CD8-positive, alpha-beta memory T cell (primary cell): ENCODE data around the gene AICDA. TPM values are rescaled to one million over a fixed set of nuclear protein-coding genes. Genes with fewer than 3 reads are reported as not detected.
"Not testable (repeated sequence)": the region's sequence is repeated elsewhere in the genome, so short reads cannot be mapped to it uniquely, and the experiment has no call there.

ENCODE experiments used
- CTCF ChIA-PET: fragments of 350-600 bp; sonication (Branson Sonifier 250); formaldehyde crosslinking; loops from one replicate; lab custom pipeline; 2021; ENCODE audit warnings: antibody characterized with exemption; lab: Charles Lee
- POLR2A ChIA-PET: fragments of 350-600 bp; sonication (Branson Sonifier 250); formaldehyde crosslinking; loops from one replicate; lab custom pipeline; 2021; ENCODE audit warnings: antibody characterized with exemption; lab: Charles Lee
- DNase-seq, 5 donors: peaks; one replicate each; pipeline versions ENCODE4 v3.0.0 to v3.0.0-alpha.2; 2020 to 2022; ENCODE audit warnings: mixed read lengths in 1 of 5
- H3K27ac ChIP-seq: one replicate; pipeline ENCODE4 v1.7.0; 2013; ENCODE audit warnings: low read depth, mild to moderate bottlenecking, low read length, moderate library complexity
- H3K27me3 ChIP-seq: 2 replicates; pipeline ENCODE4 v1.7.0; 2013; ENCODE audit warnings: low read length, mild to moderate bottlenecking; ENCODE audit not compliant: insufficient read depth, poor library complexity, severe bottlenecking
- H3K36me3 ChIP-seq: 2 replicates; pipeline ENCODE4 v1.7.0; 2013; ENCODE audit warnings: mild to moderate bottlenecking, low read length, moderate library complexity; ENCODE audit not compliant: insufficient read depth
- H3K4me1 ChIP-seq: 2 replicates; pipeline ENCODE4 v1.7.0; 2013; ENCODE audit warnings: mild to moderate bottlenecking, low read length, moderate library complexity; ENCODE audit not compliant: insufficient read depth
- H3K4me3 ChIP-seq: 2 replicates; pipeline ENCODE4 v1.7.0; 2013; ENCODE audit warnings: mild to moderate bottlenecking, low read length
- H3K9me3 ChIP-seq: 2 replicates; pipeline ENCODE4 v1.7.0; 2013; ENCODE audit warnings: mild to moderate bottlenecking, low read length
- H3K27ac Mint-ChIP-seq, 8 donors: one replicate each; pipeline ENCODE4 v1.8.0; 2020 to 2021; ENCODE audit warnings: mixed read lengths in 8 of 8, mild to moderate bottlenecking in 6 of 8, inconsistent platforms in 3 of 8, moderate library complexity in 3 of 8
- H3K27me3 Mint-ChIP-seq, 2 donors: one replicate each; pipeline ENCODE4 v1.8.0; 2020 to 2021; ENCODE audit warnings: mixed read lengths in 2 of 2, mild to moderate bottlenecking in 1 of 2, moderate library complexity in 1 of 2
- H3K36me3 Mint-ChIP-seq, 3 donors: one replicate each; pipeline ENCODE4 v1.8.0; 2020 to 2021; ENCODE audit warnings: mixed read lengths in 3 of 3, inconsistent platforms in 1 of 3, mild to moderate bottlenecking in 1 of 3
- H3K4me1 Mint-ChIP-seq, 3 donors: one replicate each; pipeline ENCODE4 v1.8.0; 2020 to 2021; ENCODE audit warnings: mixed read lengths in 3 of 3, inconsistent platforms in 1 of 3, mild to moderate bottlenecking in 1 of 3
- H3K4me3 Mint-ChIP-seq, 7 donors: one replicate each; pipeline ENCODE4 v1.8.0; 2020 to 2021; ENCODE audit warnings: mixed read lengths in 7 of 7, mild to moderate bottlenecking in 6 of 7, moderate library complexity in 4 of 7, inconsistent platforms in 2 of 7
- H3K9me3 Mint-ChIP-seq, 5 donors: one replicate each; pipeline ENCODE4 v1.8.0; 2020 to 2022; ENCODE audit warnings: mixed read lengths in 5 of 5, mild to moderate bottlenecking in 3 of 5, moderate library complexity in 2 of 5, inconsistent platforms in 1 of 5
- polyA plus RNA-seq: library from polyadenylated mRNA; unstranded; fragments of 300-500 nt; fragmentation: Illumina TruSeq; gene quantifications from one replicate; pipeline ENCODE4 v1.2.3, GENCODE V29; 2021
- total RNA-seq, 2 experiments: library from RNA; stranded (reverse); gene quantifications; one replicate each; pipeline ENCODE4 v1.2.3, GENCODE V29; 2021

AICDA gene
- total and polyA plus RNA-seq, 3 experiments from 2014 or later: 0.18 to 0.71 TPM; not detected in 1

DNA sequence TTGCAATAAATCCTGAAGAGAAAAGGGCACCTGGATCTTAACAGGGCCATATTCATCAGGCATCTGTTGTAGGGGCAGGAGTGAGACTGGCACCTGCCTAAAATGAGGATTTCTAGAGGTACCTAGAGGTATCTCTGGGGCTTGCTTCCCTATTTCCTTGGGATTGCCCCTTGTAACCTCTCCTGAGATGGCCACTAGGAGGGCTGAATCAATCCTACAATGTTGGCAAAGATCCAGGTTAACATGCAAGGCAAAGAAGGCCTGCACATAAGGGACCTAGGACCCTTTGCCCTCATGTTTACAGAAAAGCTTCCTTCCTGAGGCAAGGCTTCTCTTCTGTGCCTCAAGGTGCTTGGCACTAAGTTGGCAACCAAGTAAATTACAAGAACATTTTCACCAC, 46.1 kb downstream of the AICDA start:
- no peaks in the 10 kb centered on the region for H3K4me1 Mint-ChIP-seq
- peaks cover 6% of the 10 kb centered on the region for H3K9me3 ChIP-seq
- no peak overlapping the region for H3K27ac ChIP-seq
- H3K36me3 ChIP-seq: no peaks in the 10 kb centered on the region
- no peak overlapping the region for H3K27ac Mint-ChIP-seq
- DNase-seq: no peak
- no peak overlapping the region for H3K4me3 ChIP-seq
- POLR2A ChIA-PET: no interaction called here
- H3K27me3 Mint-ChIP-seq: peaks cover 3 to 4% of the 10 kb centered on the region in 2 donors
- H3K27me3 ChIP-seq: no peaks in the 10 kb centered on the region
- no peaks in the 10 kb centered on the region for H3K4me1 ChIP-seq
- H3K4me3 Mint-ChIP-seq: no peak overlapping the region
- peaks cover 0 to 21% (median 0%) of the 10 kb centered on the region in 3 donors for H3K36me3 Mint-ChIP-seq
- CTCF ChIA-PET: interaction anchor here (4.5 kb wide), 1 partner anchor 22 kb away, joined by 17 read pairs; no protein-coding TSS in a partner anchor
- H3K9me3 Mint-ChIP-seq: peaks cover 2 to 20% (median 6%) of the 10 kb centered on the region in 5 donors

DNA sequence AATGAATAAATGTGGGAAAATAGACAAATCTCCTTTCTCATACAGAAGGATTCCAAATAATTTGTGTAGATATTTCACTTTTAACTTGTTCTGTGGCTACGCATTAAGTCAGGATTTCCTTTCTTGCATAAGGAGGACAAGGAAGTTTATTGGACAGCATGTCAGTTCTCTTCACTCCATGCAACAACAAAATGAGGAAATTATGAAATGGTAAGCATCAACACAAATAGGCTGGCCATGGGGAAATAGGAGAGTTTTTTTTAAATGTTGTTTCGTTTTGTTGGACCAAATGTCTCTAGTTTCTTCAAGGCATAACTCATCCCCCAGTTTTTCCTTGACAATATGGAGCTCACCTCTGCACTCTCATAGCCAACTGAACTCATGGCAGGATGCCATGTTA, 46.6 kb downstream of the AICDA start:
- H3K27me3 Mint-ChIP-seq, H3K27me3 ChIP-seq, H3K27ac Mint-ChIP-seq, H3K36me3 ChIP-seq, H3K4me1 ChIP-seq, H3K4me3 Mint-ChIP-seq, H3K9me3 ChIP-seq, H3K4me3 ChIP-seq, H3K4me1 Mint-ChIP-seq, DNase-seq, POLR2A ChIA-PET, H3K27ac ChIP-seq: not testable (repeated sequence)
- Mint-ChIP-seq H3K9me3 (peaks cover 2 to 21% (median 6%) of the 10 kb centered on the region in 5 donors), H3K36me3 (peaks cover 0 to 25% (median 0%) of the 10 kb centered on the region in 3 donors)
- CTCF ChIA-PET: interaction anchor here (4.5 kb wide), 1 partner anchor 22 kb away, joined by 17 read pairs; no protein-coding TSS in a partner anchor

DNA sequence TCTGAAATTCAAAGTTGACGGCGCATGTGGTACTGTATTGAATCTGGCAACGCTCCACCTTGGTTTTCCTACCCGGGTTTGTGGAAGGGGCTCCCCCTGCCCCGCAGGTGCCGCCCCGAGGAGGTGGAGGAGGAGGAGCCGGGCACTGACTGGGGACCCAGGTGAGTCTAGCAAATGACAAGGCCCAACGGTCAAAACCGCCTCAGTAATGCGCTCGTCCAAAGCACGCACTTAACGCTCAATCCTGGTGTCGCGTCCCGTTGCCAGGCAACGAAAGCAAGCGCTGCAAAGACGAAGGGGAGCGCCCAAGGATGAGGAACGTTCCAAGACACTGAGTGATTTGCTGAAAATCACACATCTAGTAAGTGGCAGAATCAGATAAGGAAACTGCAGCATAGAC, 48.0 kb downstream of the AICDA start:
- Mint-ChIP-seq H3K9me3 (peaks cover 2 to 21% (median 6%) of the 10 kb centered on the region in 5 donors), H3K27ac (no peak overlapping the region), H3K36me3 (peaks cover 0 to 27% (median 0%) of the 10 kb centered on the region in 3 donors), H3K4me3 (no peak overlapping the region), H3K4me1 (no peaks in the 10 kb centered on the region), H3K27me3 (peaks cover 3 to 16% of the 10 kb centered on the region in 2 donors)
- no peak overlapping the region for H3K4me3 ChIP-seq
- DNase-seq: no peak
- peaks cover 6% of the 10 kb centered on the region for H3K9me3 ChIP-seq
- H3K27ac ChIP-seq: no peak overlapping the region
- no peaks in the 10 kb centered on the region for H3K27me3 ChIP-seq
- CTCF ChIA-PET: interaction anchor here (4.5 kb wide), 1 partner anchor 20 kb away, joined by 17 read pairs; no protein-coding TSS in a partner anchor
- H3K36me3 ChIP-seq: no peaks in the 10 kb centered on the region
- POLR2A ChIA-PET: no interaction called here
- H3K4me1 ChIP-seq: no peaks in the 10 kb centered on the region

DNA sequence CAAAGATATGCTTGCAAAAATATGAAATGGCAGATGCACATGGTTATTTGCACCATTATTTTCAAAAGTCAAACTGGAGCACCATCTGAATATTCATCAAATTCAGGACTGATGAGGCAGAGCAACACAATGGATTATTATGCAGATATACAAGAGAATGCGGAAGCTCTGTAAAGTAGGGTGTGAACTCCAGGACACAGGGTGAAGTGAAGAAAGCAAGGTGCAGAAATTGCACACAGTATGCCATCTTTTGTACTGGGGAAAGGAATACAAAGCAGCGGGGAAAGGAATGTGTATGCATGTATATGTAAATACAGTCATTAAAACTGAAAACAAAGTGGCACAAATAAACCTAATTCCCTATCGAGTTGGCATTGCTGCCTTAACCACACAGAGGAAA, 49.3 kb downstream of the AICDA start:
- peaks cover 0 to 27% (median 0%) of the 10 kb centered on the region in 3 donors for H3K36me3 Mint-ChIP-seq
- CTCF ChIA-PET: no interaction called here
- Histone ChIP-seq H3K4me1 (no peaks in the 10 kb centered on the region), H3K27me3 (no peaks in the 10 kb centered on the region), H3K36me3 (no peaks in the 10 kb centered on the region), H3K9me3 (peaks cover 6% of the 10 kb centered on the region), H3K27ac (no peak overlapping the region), H3K4me3 (no peak overlapping the region)
- POLR2A ChIA-PET: no interaction called here
- H3K9me3 Mint-ChIP-seq: peaks cover 2 to 21% (median 6%) of the 10 kb centered on the region in 5 donors
- H3K27me3 Mint-ChIP-seq: peaks cover 3 to 16% of the 10 kb centered on the region in 2 donors
- no peak overlapping the region for H3K4me3 Mint-ChIP-seq
- no peak overlapping the region for H3K27ac Mint-ChIP-seq
- H3K4me1 Mint-ChIP-seq: no peaks in the 10 kb centered on the region
- no peak for DNase-seq

DNA sequence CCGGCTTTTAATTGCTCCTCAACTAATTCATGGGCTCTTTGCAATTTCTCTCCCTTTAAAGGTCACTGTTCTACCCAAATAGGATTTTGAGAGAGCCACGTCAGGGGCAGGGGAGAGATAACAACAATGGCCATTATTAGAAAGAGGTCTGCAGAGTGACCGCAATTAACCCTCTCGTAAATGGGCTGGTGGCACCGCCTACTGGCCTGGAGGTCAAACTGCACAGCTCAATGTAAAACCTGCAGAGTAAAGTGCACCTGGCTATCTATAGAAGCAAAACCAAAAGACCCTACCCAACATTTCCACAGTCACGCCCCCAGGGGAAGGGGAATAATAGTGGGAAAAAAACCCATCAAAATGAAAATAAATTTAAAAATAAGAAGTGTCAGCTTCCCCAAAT, 50.3 kb downstream of the AICDA start:
- H3K4me1 Mint-ChIP-seq: no peaks in the 10 kb centered on the region
- H3K27ac Mint-ChIP-seq: no peak overlapping the region
- ChIA-PET CTCF (interaction anchor here (1.1 kb wide), 1 partner anchor 18 kb away, joined by 3 read pairs; no protein-coding TSS in a partner anchor), POLR2A (no interaction called here)
- H3K9me3 Mint-ChIP-seq: peaks cover 2 to 21% (median 6%) of the 10 kb centered on the region in 5 donors
- no peak overlapping the region for H3K4me3 Mint-ChIP-seq
- H3K27me3 Mint-ChIP-seq: peaks cover 3 to 16% of the 10 kb centered on the region in 2 donors
- Histone ChIP-seq H3K4me3 (no peak overlapping the region), H3K27me3 (no peaks in the 10 kb centered on the region), H3K36me3 (no peaks in the 10 kb centered on the region), H3K9me3 (peaks cover 6% of the 10 kb centered on the region), H3K27ac (no peak overlapping the region), H3K4me1 (no peaks in the 10 kb centered on the region)
- peaks cover 0 to 25% (median 0%) of the 10 kb centered on the region in 3 donors for H3K36me3 Mint-ChIP-seq
- no peak for DNase-seq

DNA sequence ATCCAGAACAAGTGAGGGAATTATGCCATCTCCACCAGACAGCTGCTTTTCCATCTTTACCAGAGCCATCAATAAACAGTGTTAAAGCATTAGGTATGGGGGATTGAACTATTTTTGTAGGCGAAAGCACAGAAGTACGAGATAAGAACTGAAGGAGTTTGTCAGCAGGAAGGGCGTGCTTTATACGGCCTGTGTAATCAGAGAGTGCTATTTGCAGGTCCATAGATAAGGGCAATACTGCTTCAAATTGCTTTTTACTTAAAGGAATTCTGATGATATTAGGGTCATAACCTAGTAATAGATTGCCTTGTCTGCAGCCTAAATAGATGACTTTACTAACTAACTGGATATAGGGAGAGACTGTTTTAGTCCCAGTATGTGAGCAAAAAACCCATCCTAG, 51.6 kb downstream of the AICDA start:
- Histone ChIP-seq H3K27ac (no peak overlapping the region), H3K27me3 (no peaks in the 10 kb centered on the region), H3K4me1 (no peaks in the 10 kb centered on the region), H3K36me3 (no peaks in the 10 kb centered on the region), H3K4me3 (no peak overlapping the region), H3K9me3 (peaks cover 6% of the 10 kb centered on the region)
- no peak for DNase-seq
- Mint-ChIP-seq H3K36me3 (peaks cover 0 to 19% (median 0%) of the 10 kb centered on the region in 3 donors), H3K27ac (no peak overlapping the region), H3K27me3 (peaks cover 4 to 16% of the 10 kb centered on the region in 2 donors), H3K9me3 (peaks cover 2 to 21% (median 6%) of the 10 kb centered on the region in 5 donors), H3K4me1 (no peaks in the 10 kb centered on the region), H3K4me3 (no peak overlapping the region)
- POLR2A ChIA-PET: no interaction called here
- CTCF ChIA-PET: interaction anchor here (1.0 kb wide), 2 partner anchors 18 to 29 kb away, joined by 3 read pairs; no protein-coding TSS in a partner anchor

DNA sequence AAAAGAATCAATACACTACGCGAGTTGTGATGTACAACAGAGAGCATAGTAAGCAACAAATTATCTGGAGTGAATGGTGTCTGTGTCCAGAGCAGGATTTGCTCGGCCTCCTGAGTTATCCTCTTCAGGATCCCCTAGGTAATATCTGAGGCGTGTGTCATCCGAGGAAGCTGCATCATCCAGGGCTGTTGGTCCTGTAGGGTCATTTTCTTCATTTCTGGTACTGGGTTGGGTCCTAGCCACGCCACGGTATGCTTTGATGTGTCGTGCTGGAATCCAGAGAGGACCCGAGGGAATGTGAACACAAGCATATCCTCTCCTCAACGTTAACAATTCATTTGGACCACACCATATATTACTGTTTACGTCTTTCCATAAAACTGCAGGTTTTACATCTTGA, 53.0 kb downstream of the AICDA start:
- Mint-ChIP-seq H3K27ac (no peak overlapping the region), H3K4me1 (peaks cover 0 to 5% (median 1%) of the 10 kb centered on the region in 3 donors), H3K27me3 (peaks cover 1 to 16% of the 10 kb centered on the region in 2 donors), H3K4me3 (no peak overlapping the region), H3K9me3 (peaks cover 2 to 21% (median 6%) of the 10 kb centered on the region in 5 donors), H3K36me3 (peaks cover 0 to 19% (median 0%) of the 10 kb centered on the region in 3 donors)
- Histone ChIP-seq H3K36me3 (no peaks in the 10 kb centered on the region), H3K4me3 (no peak overlapping the region), H3K4me1 (no peaks in the 10 kb centered on the region), H3K9me3 (peaks cover 6% of the 10 kb centered on the region), H3K27ac (no peak overlapping the region), H3K27me3 (no peaks in the 10 kb centered on the region)
- DNase-seq: no peak
- POLR2A ChIA-PET: no interaction called here
- CTCF ChIA-PET: no interaction called here

DNA sequence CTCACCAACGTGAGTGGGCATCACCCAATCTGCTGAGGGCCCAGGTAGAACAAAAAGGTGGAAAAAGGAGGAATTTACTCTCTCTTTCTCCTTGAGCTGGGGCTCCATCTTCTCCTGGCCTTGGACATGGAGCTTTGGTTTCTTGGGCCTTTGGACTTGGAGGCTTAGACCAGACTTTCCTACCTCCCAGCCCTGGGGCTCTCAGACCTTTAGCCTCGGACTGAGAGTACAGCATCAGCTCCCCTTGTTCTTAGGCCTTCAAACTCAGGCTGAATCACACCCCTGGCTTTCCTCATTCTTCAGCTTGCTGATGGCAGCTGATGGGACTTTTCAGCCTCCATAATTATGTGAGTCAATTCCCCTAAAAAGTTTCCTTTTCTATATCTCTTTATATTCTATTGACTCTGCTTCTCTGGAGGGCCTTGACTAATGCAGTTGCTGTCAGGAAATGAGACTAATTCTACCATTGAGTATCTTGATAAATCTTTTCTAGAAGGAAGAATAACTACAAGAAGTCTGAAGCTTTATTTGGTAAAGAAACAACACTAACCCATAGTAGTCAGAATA, 56.0 kb downstream of the AICDA start:
- Histone ChIP-seq H3K36me3 (no peaks in the 10 kb centered on the region), H3K9me3 (no peaks in the 10 kb centered on the region), H3K27me3 (no peaks in the 10 kb centered on the region), H3K4me3 (no peak overlapping the region), H3K27ac (no peak overlapping the region), H3K4me1 (no peaks in the 10 kb centered on the region)
- H3K27me3 Mint-ChIP-seq: peaks cover 1 to 13% of the 10 kb centered on the region in 2 donors
- H3K36me3 Mint-ChIP-seq: peaks cover 0 to 7% (median 0%) of the 10 kb centered on the region in 3 donors
- peaks cover 0 to 5% (median 1%) of the 10 kb centered on the region in 3 donors for H3K4me1 Mint-ChIP-seq
- no peak overlapping the region for H3K27ac Mint-ChIP-seq
- no peak for DNase-seq
- H3K9me3 Mint-ChIP-seq: peaks cover 0 to 2% (median 0%) of the 10 kb centered on the region in 5 donors
- no peak overlapping the region for H3K4me3 Mint-ChIP-seq
- ChIA-PET POLR2A (no interaction called here), CTCF (interaction anchor here (2.2 kb wide), 1 partner anchor 12 kb away, joined by 13 read pairs; no protein-coding TSS in a partner anchor)
